NCI-H1694 treated with DMSO at 0.1 percent for 48 hours (cell line): ENCODE measurements around the gene RPS14.

Experiments
- DNase-seq: peaks from one replicate; lab custom pipeline; 2025; lab: John Stamatoyannopoulos, UW

The RPS14 gene

DNA sequence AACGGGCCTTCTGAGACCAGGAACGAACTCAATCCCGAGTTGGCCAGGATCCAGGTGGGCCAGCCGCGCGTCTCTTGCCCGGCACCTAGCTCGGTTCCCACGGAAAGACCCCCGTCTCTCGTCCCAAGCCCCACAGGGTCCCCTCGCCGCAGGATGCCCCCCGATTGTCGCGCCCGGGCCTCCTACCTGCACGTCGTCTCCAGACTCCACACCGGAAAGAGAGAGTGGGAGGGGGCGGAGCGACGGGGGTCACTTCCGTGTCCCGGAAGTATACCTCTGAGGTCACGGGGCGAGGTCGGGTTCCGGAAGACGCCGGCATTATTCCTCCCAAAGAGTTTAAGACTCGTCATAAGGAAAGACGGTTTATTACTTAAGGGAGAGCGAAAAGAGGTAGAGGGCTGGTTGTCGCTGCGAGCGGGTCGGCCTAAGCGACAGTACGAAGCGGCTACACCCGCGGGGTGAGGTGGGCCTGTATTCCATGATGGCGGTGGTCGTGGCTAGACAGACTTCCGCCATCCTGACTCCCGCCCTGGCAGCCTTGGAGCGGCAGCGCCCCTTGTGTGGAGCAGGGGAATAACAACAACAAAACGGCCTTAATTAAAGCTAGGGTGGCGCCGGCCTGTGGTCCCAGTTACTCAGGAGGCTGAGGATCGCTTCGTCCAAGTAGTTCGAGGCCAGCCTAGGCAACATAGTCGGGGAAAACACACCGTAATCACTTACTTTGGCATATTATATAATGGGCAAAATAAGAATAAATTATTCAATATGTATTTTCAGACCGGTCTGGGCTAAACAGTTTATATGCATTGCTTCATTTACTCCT is at the start of gene RPS14:
Gene RPS14 (minus strand): TSS at position 223 of the 823 bp plus-strand sequence. CDS start 2,006 bp downstream, outside the sequence.
- DNase-seq, result peak; percentile 95

GRCh38 chr5:150498971-150499370 is 49.4 kb upstream of the RPS14 start:
- DNase-seq, result no peak

- no peak for DNase-seq
These were observed 49.0 kb upstream of the RPS14 start for GRCh38 chr5:150498501-150498900.

GRCh38 chr5:150497989-150498317 is 48.4 kb upstream of the RPS14 start:
- no peak for DNase-seq

DNA sequence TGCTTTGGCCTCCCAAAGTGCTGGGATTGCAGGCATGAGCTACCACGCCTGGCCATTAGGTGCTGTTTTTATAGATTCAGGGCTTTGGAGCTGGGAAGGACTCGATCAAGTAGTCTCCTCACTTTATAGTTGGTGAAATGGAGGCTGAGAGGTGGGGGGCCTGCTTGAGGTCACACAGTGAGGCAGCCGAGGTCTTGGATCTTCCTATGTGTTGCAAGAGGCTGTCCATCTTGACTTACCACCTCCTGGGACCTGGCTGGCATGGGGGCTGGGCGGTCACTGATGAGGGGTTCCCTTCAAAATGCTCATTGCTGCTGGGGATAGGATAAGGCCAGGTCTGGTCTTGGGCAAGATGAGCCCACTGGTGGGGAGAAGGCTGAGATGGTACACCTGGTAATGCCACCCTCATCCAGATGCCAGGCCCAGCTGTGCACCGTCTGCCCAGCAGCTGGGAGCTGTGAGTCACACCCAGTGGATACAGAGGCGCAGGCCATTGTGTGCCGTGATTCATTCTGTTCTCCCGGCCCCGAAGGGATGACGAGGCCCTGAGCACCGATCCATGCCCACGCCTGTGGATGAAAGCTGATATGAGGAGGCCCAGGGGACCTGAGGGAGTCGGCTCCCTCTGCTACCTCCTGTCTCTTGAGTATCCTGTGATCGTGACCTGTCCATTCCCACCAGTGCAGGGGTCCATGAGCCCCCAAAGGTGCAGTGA is 47.9 kb upstream of the RPS14 start:
- DNase-seq, result no peak

DNA sequence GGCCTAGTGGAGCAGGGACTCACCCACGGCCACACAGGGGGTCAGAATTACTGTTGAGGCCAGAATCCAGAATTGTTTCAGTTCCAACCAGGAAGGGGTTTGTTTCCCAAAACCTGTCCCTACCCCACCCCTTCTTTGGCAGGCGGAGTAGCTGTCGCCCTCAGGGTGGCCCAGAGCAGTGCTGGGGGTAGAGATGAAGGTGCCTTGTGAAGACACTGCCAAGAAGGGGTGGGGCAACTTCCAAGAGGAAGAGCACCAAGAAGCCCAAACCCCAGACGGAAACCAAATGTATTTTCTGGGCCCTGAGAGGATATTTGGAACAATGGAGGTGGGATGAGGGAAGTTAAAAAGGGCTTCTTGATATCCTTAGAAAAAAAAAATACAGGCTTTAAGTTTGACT is 47.0 kb upstream of the RPS14 start:
- DNase-seq, result no peak

- DNase-seq, result no peak
These were observed 46.6 kb upstream of the RPS14 start for GRCh38 chr5:150496098-150496497.

DNA sequence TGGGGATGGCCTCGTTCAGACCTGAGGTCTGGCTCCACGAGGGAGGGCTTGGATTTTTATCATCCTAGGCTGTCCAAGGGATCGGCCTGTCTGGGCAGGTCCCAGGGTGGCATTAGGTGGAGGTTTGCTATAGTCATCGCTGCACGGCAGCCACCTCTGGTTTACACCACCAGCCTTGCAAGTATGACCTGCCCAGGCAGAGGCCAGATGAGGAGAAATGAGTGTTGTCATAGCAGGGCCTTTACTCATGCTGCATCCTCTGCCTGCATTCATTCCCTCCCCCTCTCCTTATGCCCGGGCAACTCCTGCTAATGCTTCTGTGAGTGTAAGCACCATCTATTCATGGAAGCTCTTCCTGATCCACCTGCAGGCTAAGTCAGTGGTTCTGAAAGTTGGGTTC is 43.1 kb upstream of the RPS14 start:
- DNase-seq, result no peak

- no peak for DNase-seq
These were observed 42.3 kb upstream of the RPS14 start for GRCh38 chr5:150491876-150492275.

DNA sequence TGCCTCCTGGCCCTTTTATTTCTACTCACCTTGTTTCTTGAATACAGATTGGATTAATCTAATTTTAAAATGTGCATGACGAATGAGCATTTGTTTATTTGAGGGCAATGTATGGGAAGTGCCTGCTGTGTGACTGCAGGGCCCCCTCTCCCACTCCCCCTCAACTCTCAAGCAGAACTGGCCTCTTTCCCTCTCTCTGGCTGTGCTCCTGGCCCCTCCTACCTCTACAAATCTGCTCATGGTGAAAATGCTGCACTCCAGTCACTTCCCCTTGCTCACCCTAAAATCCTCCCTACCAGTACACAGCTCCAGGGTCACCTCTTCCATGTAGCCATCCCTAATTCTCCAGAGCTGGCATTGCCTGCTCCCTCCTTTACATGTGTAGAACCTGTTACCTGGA is 41.2 kb upstream of the RPS14 start:
- DNase-seq, result no peak

DNA sequence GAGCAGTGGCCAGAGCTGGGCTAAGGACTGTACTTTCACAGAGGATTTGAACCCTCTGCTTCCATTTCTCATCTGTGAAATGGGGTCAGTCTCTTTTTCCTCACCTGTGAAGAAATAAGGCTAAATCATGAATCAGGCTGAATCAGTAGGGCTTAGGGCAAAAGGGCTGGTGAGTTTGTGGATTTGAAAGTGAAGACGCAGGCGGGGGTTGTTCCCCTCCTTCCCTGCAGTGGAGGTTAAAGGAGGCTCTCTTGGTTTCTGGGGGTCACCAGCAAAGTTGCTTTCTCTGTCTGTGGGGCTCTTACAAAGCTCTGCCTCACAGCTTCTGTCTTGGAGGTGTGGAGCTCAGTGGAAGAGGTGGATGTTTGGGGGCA is 40.7 kb upstream of the RPS14 start:
- DNase-seq, result no peak

DNA sequence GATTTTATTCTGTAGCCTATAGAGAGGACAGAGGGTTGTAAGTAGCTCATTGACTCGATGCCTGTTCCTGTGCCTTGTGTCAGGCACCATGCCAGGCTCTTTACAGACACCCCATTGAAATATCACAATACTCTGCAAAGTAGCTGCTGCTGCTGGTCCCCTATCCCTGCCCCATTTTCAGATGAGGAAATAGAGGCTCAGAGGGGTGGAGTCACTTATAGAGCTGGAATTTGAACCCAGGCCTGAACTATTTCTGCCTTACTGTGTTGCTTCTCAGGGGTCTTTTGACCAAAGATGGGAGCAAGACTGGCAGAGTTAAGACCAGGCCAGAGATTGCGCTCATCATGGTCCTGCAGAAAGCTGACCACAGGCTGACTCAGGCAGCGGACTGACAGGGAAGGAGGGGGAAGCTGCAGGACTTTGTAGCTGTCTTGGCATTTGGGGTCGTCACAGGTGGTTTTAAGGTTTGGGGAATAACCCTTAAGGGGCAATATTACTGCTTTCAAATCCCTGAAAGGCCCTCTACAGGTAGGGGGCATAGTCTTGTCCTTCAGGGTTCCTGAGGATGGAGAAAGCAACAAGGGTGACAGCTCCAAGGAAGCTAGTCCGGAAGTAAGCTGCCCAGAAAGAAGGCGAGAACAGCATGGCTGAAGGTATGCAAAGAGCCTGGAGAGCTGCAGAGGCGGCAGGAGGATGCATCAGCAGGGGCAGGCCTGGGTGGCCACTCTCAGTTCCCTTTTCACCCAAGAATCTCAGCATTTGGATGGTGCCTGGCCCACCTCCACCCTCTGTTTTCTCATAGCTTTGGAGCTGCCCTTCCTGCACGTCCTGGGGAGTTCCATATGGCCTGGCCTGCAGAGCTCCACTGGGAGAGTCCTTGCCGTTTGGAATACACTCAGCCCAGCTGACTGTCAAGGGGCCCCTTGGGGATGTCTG is 40.1 kb upstream of the RPS14 start:
- no peak for DNase-seq

GRCh38 chr5:150488519-150489359 is 39.2 kb upstream of the RPS14 start:
- DNase-seq, result no peak

- DNase-seq, result peak; percentile 45
These were observed 37.9 kb upstream of the RPS14 start for GRCh38 chr5:150487199-150488061.

- DNase-seq, result no peak
These were observed 37.1 kb upstream of the RPS14 start for GRCh38 chr5:150486402-150487198.

DNA sequence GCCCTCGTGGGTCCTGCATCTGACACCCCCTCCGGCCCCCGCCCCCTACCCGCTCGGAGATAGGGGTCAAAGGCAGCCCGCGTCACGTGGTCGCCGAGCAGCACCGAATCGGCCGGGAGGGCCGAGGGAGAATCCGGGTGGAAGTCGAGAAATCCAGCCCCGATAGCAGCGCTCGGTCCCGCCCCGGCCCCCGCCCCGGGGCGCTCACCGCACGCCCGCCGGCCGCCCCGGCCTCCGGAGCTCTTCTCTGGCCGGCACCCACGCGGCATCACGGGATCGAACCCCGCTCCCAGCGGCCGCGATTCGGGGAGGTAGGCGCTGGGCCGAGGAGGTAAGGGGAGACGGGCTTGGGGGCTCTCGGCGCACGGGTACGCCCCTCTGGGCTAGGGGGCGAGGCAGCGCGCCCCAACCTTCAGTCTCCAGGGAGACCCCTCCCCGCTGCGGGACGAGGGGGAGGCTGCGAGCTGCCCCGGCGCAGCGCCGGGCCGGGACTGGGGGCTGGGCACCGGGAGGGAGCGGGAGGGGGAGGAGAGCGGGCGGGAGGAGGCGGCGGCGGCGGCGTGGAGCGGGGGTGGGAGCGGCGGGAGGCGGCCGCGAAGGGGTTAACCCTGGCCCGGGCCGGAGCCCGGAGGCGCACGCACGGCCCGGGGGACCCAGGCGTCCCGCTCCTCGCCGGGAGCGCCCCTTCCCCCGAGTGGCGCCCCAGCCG is 36.3 kb upstream of the RPS14 start:
- peak; percentile 16 for DNase-seq

- no peak for DNase-seq
These were observed 35.6 kb upstream of the RPS14 start for GRCh38 chr5:150484964-150485692.

- DNase-seq, result no peak
These were observed 32.5 kb upstream of the RPS14 start for GRCh38 chr5:150481972-150482406.

- no peak for DNase-seq
These were observed 32.1 kb upstream of the RPS14 start for GRCh38 chr5:150481708-150481965.
